GM21717 (cell line): ENCODE data around the gene ZNF785.

Experiments used
- ATAC-seq: cut with Tn5 transposase; IDR thresholded peaks from one replicate; pipeline ENCODE4 v1.9.1; 2021; ENCODE audit warnings: mild to moderate bottlenecking, moderate library complexity; ENCODE audit not compliant: unreplicated experiment

The ZNF785 gene

GRCh38 chr16:30567160-30567990 lies 18.1 kb downstream of the ZNF785 start:
- no peak for ATAC-seq

GRCh38 chr16:30566531-30566930 lies 19.0 kb downstream of the ZNF785 start:
- ATAC-seq, result no peak

- ATAC-seq, result no peak
Measured at GRCh38 chr16:30565984-30566383, 19.5 kb downstream of the ZNF785 start.

GRCh38 chr16:30565526-30565925 lies 20.0 kb downstream of the ZNF785 start:
- no peak for ATAC-seq

- no peak for ATAC-seq
Measured at GRCh38 chr16:30562021-30562420, 23.5 kb downstream of the ZNF785 start.

GRCh38 chr16:30561089-30561816 lies 24.2 kb downstream of the ZNF785 start:
- no peak for ATAC-seq

- ATAC-seq, result no peak
Measured at GRCh38 chr16:30559690-30560089, 25.8 kb downstream of the ZNF785 start.

GRCh38 chr16:30558789-30559377 lies 26.6 kb downstream of the ZNF785 start:
- no peak for ATAC-seq

GRCh38 chr16:30557957-30558788 lies 27.3 kb downstream of the ZNF785 start, which contains the start of gene ZNF764:
TSS of gene ZNF764 (minus strand) at chr16:30558374. CDS start at chr16:30558182, 192 bp downstream.
- peak; percentile 83 for ATAC-seq

GRCh38 chr16:30557707-30557956 lies 27.9 kb downstream of the ZNF785 start:
- no peak for ATAC-seq

GRCh38 chr16:30556125-30556473 lies 29.4 kb downstream of the ZNF785 start:
- no peak for ATAC-seq

- no peak for ATAC-seq
Measured at GRCh38 chr16:30555315-30556124, 30.0 kb downstream of the ZNF785 start.

- no peak for ATAC-seq
Measured at GRCh38 chr16:30554557-30555314, 30.8 kb downstream of the ZNF785 start.

GRCh38 chr16:30553393-30553899 lies 32.1 kb downstream of the ZNF785 start:
- no peak for ATAC-seq

GRCh38 chr16:30552956-30553355 lies 32.5 kb downstream of the ZNF785 start:
- ATAC-seq, result no peak

GRCh38 chr16:30551781-30552180 lies 33.7 kb downstream of the ZNF785 start:
- ATAC-seq, result no peak

- no peak for ATAC-seq
Measured at GRCh38 chr16:30548416-30549253, 36.9 kb downstream of the ZNF785 start.

GRCh38 chr16:30546115-30546514 lies 39.4 kb downstream of the ZNF785 start:
- no peak for ATAC-seq

GRCh38 chr16:30543067-30543466 lies 42.4 kb downstream of the ZNF785 start:
- no peak for ATAC-seq
